HEK293 (cell line): ENCODE results near the gene NGF.

Source experiments
- CTCF ChIA-PET: fragments of 350-600 bp; formaldehyde crosslinking; extraction: SDS; loops from one replicate; lab custom pipeline; 2021; ENCODE audit warnings: antibody characterized with exemption; lab: Yijun Ruan, JAX
- POLR2A ChIA-PET: fragments of 300-600 bp; formaldehyde crosslinking; extraction: SDS; loops from one replicate; lab custom pipeline; 2020; ENCODE audit warnings: antibody characterized with exemption, inconsistent platforms; lab: Yijun Ruan, JAX
- H3K27ac ChIP-seq: fragments of 200-500 bp; sonication (Bioruptor generic); 2 replicates; pipeline ENCODE4 v1.5.1; 2014; ENCODE audit warnings: low read depth, low read length, control low read depth, inconsistent platforms; ENCODE audit errors: extremely low read depth
- H3K36me3 ChIP-seq, 2 experiments: fragments of 200-500 bp in 1 of 2; sonication (Bioruptor generic) in 1 of 2; 1 replicate in 1 of 2; 2 replicates in 1 of 2; pipeline ENCODE4 v1.5.1; 2014 to 2017; ENCODE audit warnings: inconsistent platforms in 2 of 2, low read length in 2 of 2; ENCODE audit not compliant: control insufficient read depth in 2 of 2, insufficient read depth in 1 of 2
- H3K4me1 ChIP-seq: fragments of 200-500 bp; sonication (Bioruptor generic); 2 replicates; pipeline ENCODE4 v1.5.1; 2014; ENCODE audit warnings: mild to moderate bottlenecking, low read length, inconsistent platforms; ENCODE audit not compliant: control insufficient read depth, insufficient read depth
- H3K4me3 ChIP-seq: 2 replicates; pipeline ENCODE4 v1.5.1; 2011; ENCODE audit warnings: low read depth, mild to moderate bottlenecking, control low read depth, low read length, moderate library complexity
- H3K9me3 ChIP-seq: fragments of 200-500 bp; sonication (Bioruptor generic); 2 replicates; pipeline ENCODE4 v1.5.1; 2014; ENCODE audit warnings: low read depth, low read length, inconsistent platforms; ENCODE audit not compliant: control insufficient read depth, insufficient read depth
- ELK4 ChIP-seq: IDR thresholded peaks from 2 replicates; pipeline ENCODE4 v1.6.1; 2011; ENCODE audit warnings: mild to moderate bottlenecking, low read depth, low read length, borderline replicate concordance
- HIC1 ChIP-seq: fragments of 450-650 bp; formaldehyde crosslinking; IDR thresholded peaks from 2 replicates; pipeline ENCODE4 v1.5.1; 2016; ENCODE audit warnings: missing biosample characterization, missing genetic modification characterization
- HOXD13 ChIP-seq: sonication (generic); formaldehyde crosslinking; IDR thresholded peaks from 2 replicates; pipeline ENCODE4 v1.8.0; 2022; ENCODE audit warnings: missing genetic modification reagents, borderline replicate concordance
- KLF9 ChIP-seq: fragments of 450-650 bp; formaldehyde crosslinking; IDR thresholded peaks from 2 replicates; pipeline ENCODE4 v1.5.1; 2016; ENCODE audit warnings: missing biosample characterization, missing genetic modification characterization, low read depth
- SP7 ChIP-seq: fragments of 450-650 bp; formaldehyde crosslinking; IDR thresholded peaks from 2 replicates; pipeline ENCODE4 v1.5.1; 2016; ENCODE audit warnings: missing biosample characterization, missing genetic modification characterization
- ZBTB8A ChIP-seq: fragments of 450-650 bp; formaldehyde crosslinking; IDR thresholded peaks from 2 replicates; pipeline ENCODE4 v1.5.1; 2016; ENCODE audit warnings: missing biosample characterization, missing genetic modification characterization
- ZEB2 ChIP-seq: fragments of 450-650 bp; formaldehyde crosslinking; IDR thresholded peaks from 2 replicates; pipeline ENCODE4 v1.5.1; 2016; ENCODE audit warnings: missing biosample characterization, missing genetic modification characterization
- ZIC2 ChIP-seq: fragments of 450-650 bp; formaldehyde crosslinking; IDR thresholded peaks from 2 replicates; pipeline ENCODE4 v1.5.1; 2016; ENCODE audit warnings: missing biosample characterization, missing genetic modification characterization
- ZNF10 ChIP-seq: fragments of 450-650 bp; formaldehyde crosslinking; IDR thresholded peaks from 2 replicates; pipeline ENCODE4 v1.5.1; 2017; ENCODE audit warnings: missing biosample characterization, missing genetic modification characterization
- ZNF19 ChIP-seq: fragments of 450-650 bp; formaldehyde crosslinking; IDR thresholded peaks from 2 replicates; pipeline ENCODE4; 2016; ENCODE audit warnings: missing biosample characterization, missing genetic modification characterization, low read depth
- ZNF433 ChIP-seq: fragments of 450-650 bp; formaldehyde crosslinking; IDR thresholded peaks from 2 replicates; pipeline ENCODE4 v1.5.1; 2016; ENCODE audit warnings: missing biosample characterization, missing genetic modification characterization, low read depth
- ZNF549 ChIP-seq: fragments of 450-650 bp; IDR thresholded peaks from 2 replicates; pipeline ENCODE4 v1.5.1; 2018; ENCODE audit warnings: missing biosample characterization, missing genetic modification characterization, mild to moderate bottlenecking, inconsistent platforms, moderate library complexity
- ZNF555 ChIP-seq: fragments of 450-650 bp; formaldehyde crosslinking; conservative IDR thresholded peaks from 2 replicates; pipeline ENCODE4 v1.5.1; 2017; ENCODE audit warnings: missing biosample characterization, mild to moderate bottlenecking, missing genetic modification characterization, inconsistent platforms
- ZNF558 ChIP-seq: fragments of 450-650 bp; formaldehyde crosslinking; IDR thresholded peaks from 2 replicates; pipeline ENCODE4 v1.5.1; 2016; ENCODE audit warnings: missing biosample characterization, missing genetic modification characterization
- ZNF600 ChIP-seq: fragments of 450-650 bp; formaldehyde crosslinking; IDR thresholded peaks from 2 replicates; pipeline ENCODE4 v1.5.1; 2016; ENCODE audit warnings: missing biosample characterization, missing genetic modification characterization
- TF ChIP-seq, protein P1 (sequence below): fragments of 450-650 bp; formaldehyde crosslinking; IDR thresholded peaks from 2 replicates; pipeline ENCODE4 v1.5.1; 2016; ENCODE audit warnings: missing biosample characterization, missing genetic modification characterization
- TF ChIP-seq, protein P2 (sequence below): fragments of 450-650 bp; formaldehyde crosslinking; IDR thresholded peaks from 2 replicates; pipeline ENCODE4 v1.5.1; 2016; ENCODE audit warnings: missing biosample characterization, missing genetic modification characterization, low read depth
- TF ChIP-seq, protein P3 (sequence below): fragments of 450-650 bp; formaldehyde crosslinking; IDR thresholded peaks from 2 replicates; pipeline ENCODE4 v1.5.1; 2016; ENCODE audit warnings: missing biosample characterization, missing genetic modification characterization

Gene NGF

DNA sequence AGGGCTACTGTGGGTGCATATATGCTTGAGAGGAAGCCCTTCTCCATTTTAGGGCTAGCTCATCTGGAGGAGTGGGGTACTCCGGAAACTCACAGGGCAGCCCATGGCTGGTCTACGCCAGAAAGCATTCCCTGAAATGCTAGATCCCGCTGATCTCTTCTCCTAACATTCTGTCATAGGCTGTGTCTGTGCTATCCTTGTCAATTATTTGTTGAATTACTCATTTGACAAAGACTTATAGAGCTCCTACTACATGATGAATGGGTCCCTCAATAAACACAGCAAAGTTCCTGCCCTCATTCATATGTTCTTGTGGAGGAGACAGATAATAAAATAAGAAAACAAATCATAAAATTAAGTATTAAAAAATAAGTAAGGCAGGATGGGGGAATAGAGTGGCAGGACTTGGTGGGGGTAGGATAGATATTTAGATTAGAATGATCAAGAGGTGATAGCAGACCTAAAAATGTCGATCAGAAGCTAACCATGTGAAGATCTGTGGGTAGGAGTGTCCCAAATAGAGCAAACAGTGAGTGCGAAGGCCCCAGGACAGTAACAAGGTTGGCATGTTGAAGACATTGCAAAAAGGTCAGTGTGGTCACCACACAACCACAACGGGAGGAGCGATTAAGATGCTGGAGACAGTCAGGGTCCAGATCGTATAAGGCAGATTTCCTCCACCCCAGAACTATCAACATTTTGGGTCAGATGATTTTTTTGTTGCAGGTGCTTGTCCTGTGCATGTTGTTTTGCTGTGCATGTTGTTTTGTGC, 13.2 kb downstream of the NGF start (continued):
- no peak for TF ChIP-seq HIC1 (tag by site-specific recombination)
- no peak for TF ChIP-seq ZNF433 (tag by site-specific recombination)

GRCh38 chr1:115323366-115324004, 14.6 kb downstream of the NGF start:
- Histone ChIP-seq H3K4me1 (no peaks in the 10 kb centered on the region), H3K4me3 (no peak overlapping the region), H3K36me3 (no peaks in the 10 kb centered on the region), H3K27ac (no peak overlapping the region), H3K9me3 (no peaks in the 10 kb centered on the region)
- ChIA-PET CTCF (interaction anchor here (1.1 to 1.3 kb wide), 2 partner anchors 146 to 187 kb away, joined by 3 to 4 read pairs; no protein-coding TSS in a partner anchor), POLR2A (no interaction called here)
- TF ChIP-seq, protein P1, sequence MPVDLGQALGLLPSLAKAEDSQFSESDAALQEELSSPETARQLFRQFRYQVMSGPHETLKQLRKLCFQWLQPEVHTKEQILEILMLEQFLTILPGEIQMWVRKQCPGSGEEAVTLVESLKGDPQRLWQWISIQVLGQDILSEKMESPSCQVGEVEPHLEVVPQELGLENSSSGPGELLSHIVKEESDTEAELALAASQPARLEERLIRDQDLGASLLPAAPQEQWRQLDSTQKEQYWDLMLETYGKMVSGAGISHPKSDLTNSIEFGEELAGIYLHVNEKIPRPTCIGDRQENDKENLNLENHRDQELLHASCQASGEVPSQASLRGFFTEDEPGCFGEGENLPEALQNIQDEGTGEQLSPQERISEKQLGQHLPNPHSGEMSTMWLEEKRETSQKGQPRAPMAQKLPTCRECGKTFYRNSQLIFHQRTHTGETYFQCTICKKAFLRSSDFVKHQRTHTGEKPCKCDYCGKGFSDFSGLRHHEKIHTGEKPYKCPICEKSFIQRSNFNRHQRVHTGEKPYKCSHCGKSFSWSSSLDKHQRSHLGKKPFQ = no peak
- TF ChIP-seq, protein P2, sequence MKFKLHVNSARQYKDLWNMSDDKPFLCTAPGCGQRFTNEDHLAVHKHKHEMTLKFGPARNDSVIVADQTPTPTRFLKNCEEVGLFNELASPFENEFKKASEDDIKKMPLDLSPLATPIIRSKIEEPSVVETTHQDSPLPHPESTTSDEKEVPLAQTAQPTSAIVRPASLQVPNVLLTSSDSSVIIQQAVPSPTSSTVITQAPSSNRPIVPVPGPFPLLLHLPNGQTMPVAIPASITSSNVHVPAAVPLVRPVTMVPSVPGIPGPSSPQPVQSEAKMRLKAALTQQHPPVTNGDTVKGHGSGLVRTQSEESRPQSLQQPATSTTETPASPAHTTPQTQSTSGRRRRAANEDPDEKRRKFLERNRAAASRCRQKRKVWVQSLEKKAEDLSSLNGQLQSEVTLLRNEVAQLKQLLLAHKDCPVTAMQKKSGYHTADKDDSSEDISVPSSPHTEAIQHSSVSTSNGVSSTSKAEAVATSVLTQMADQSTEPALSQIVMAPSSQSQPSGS (tag by site-specific recombination) = 0 out of 2 replicates have a peak, but pooled peaks have one; percentile 6

- CTCF ChIA-PET = interaction anchor here (0.6 to 1.3 kb wide), 4 partner anchors 11 to 186 kb away, joined by 3 to 4 read pairs (median 4); no protein-coding TSS in a partner anchor
- POLR2A ChIA-PET = interaction anchor here (0.7 kb wide), 1 partner anchor 15 kb away, joined by 3 read pairs; the partner anchor contains the start of gene NGF
- Histone ChIP-seq H3K4me3 (no peak overlapping the region), H3K4me1 (peaks cover 4% of the 10 kb centered on the region; the same call in 1 of the 2 replicates), H3K9me3 (no peaks in the 10 kb centered on the region), H3K27ac (no peak overlapping the region), H3K36me3 (no peaks in the 10 kb centered on the region)
- no peak for TF ChIP-seq ZNF558 (tag by site-specific recombination)
- no peak for TF ChIP-seq ZEB2 (tag by site-specific recombination)
- TF ChIP-seq ZNF549 = no peak
- TF ChIP-seq ZNF19 (tag by site-specific recombination) = no peak
- no peak for TF ChIP-seq ZNF10 (tag by site-specific recombination)
- no peak for TF ChIP-seq HOXD13
- no peak for TF ChIP-seq ZBTB8A (tag by site-specific recombination)
These were observed 15.4 kb downstream of the NGF start for GRCh38 chr1:115322631-115323030.

- Histone ChIP-seq H3K4me3 (no peak overlapping the region), H3K9me3 (no peaks in the 10 kb centered on the region), H3K4me1 (peaks cover 12% of the 10 kb centered on the region; the same call in 1 of the 2 replicates), H3K27ac (no peak overlapping the region), H3K36me3 (no peaks in the 10 kb centered on the region)
- ChIA-PET POLR2A (no interaction called here), CTCF (interaction anchor here (0.6 to 1.1 kb wide), 3 partner anchors 13 to 185 kb away, joined by 3 to 4 read pairs (median 3); no protein-coding TSS in a partner anchor)
- TF ChIP-seq KLF9 (tag by site-specific recombination) = no peak
- no peak for TF ChIP-seq ELK4
- TF ChIP-seq, protein P3, sequence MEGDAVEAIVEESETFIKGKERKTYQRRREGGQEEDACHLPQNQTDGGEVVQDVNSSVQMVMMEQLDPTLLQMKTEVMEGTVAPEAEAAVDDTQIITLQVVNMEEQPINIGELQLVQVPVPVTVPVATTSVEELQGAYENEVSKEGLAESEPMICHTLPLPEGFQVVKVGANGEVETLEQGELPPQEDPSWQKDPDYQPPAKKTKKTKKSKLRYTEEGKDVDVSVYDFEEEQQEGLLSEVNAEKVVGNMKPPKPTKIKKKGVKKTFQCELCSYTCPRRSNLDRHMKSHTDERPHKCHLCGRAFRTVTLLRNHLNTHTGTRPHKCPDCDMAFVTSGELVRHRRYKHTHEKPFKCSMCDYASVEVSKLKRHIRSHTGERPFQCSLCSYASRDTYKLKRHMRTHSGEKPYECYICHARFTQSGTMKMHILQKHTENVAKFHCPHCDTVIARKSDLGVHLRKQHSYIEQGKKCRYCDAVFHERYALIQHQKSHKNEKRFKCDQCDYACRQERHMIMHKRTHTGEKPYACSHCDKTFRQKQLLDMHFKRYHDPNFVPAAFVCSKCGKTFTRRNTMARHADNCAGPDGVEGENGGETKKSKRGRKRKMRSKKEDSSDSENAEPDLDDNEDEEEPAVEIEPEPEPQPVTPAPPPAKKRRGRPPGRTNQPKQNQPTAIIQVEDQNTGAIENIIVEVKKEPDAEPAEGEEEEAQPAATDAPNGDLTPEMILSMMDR (tag by site-specific recombination) = no peak
- TF ChIP-seq SP7 = no peak
- no peak for TF ChIP-seq ZNF555 (tag by site-specific recombination)
- TF ChIP-seq ZIC2 (tag by site-specific recombination) = no peak
- TF ChIP-seq ZNF600 (tag by site-specific recombination) = no peak
These were observed 17.7 kb downstream of the NGF start for GRCh38 chr1:115320377-115320776.
